HepG2 (cell line): ENCODE measurements around the gene FGF19. TPM values are rescaled to one million over a fixed set of nuclear protein-coding genes. Genes with fewer than 3 reads are reported as not detected.

Experiments used
- ELF3 ChIP-seq: IDR thresholded peaks from 2 replicates; pipeline ENCODE4 v1.6.1; 2016; ENCODE audit warnings: missing genetic modification reagents, missing compliant biosample characterization
- FOXA1 ChIP-seq, 2 experiments: fragments of 450-650 bp in 1 of 2; sonication (generic) in 1 of 2; formaldehyde crosslinking in 1 of 2; IDR thresholded peaks; 2 replicates each; pipeline versions ENCODE4 v1.4.0 to v1.6.1; 2016 to 2020; ENCODE audit warnings: missing genetic modification reagents in 1 of 2
- FOXK1 ChIP-seq: sonication (generic); formaldehyde crosslinking; IDR thresholded peaks from 2 replicates; pipeline ENCODE4 v1.4.0; 2020; ENCODE audit warnings: low read depth, missing genetic modification reagents, borderline replicate concordance
- HOXA7 ChIP-seq: sonication (generic); formaldehyde crosslinking; IDR thresholded peaks from 2 replicates; pipeline ENCODE4 v1.8.1; 2022; ENCODE audit warnings: mild to moderate bottlenecking, missing genetic modification reagents, moderate library complexity
- LCORL ChIP-seq, 2 experiments: fragments of 450-650 bp in 1 of 2; sonication (generic) in 1 of 2; formaldehyde crosslinking in 1 of 2; IDR thresholded peaks; 2 replicates each; pipeline versions ENCODE4 v1.5.0 to v1.6.1; 2017 to 2020; ENCODE audit warnings: antibody characterized with exemption in 1 of 2, missing genetic modification reagents in 1 of 2
- MAFG ChIP-seq: sonication (generic); formaldehyde crosslinking; IDR thresholded peaks from 2 replicates; pipeline ENCODE4 v1.5.1; 2020; ENCODE audit warnings: mild to moderate bottlenecking, missing genetic modification reagents
- MED1 ChIP-seq: sonication (generic); formaldehyde crosslinking; IDR thresholded peaks from 2 replicates; pipeline ENCODE4 v1.4.0; 2020; ENCODE audit warnings: missing genetic modification reagents
- MLLT10 ChIP-seq: sonication (generic); formaldehyde crosslinking; IDR thresholded peaks from 2 replicates; pipeline ENCODE4 v1.4.0; 2020; ENCODE audit warnings: missing genetic modification reagents
- NRL ChIP-seq: sonication (generic); formaldehyde crosslinking; IDR thresholded peaks from 2 replicates; pipeline ENCODE4 v1.5.0; 2020; ENCODE audit warnings: missing genetic modification reagents, mild to moderate bottlenecking, moderate library complexity, borderline replicate concordance
- PITX1 ChIP-seq: sonication (generic); formaldehyde crosslinking; IDR thresholded peaks from 2 replicates; pipeline ENCODE4 v1.5.1; 2020; ENCODE audit warnings: mild to moderate bottlenecking, missing genetic modification reagents
- RBAK ChIP-seq: sonication (generic); formaldehyde crosslinking; IDR thresholded peaks from 2 replicates; pipeline ENCODE4 v1.5.1; 2020; ENCODE audit warnings: mild to moderate bottlenecking, missing genetic modification reagents
- SAP130 ChIP-seq: IDR thresholded peaks from 2 replicates; pipeline ENCODE4 v1.6.1; 2016; ENCODE audit warnings: low read depth
- SP5 ChIP-seq: IDR thresholded peaks from 2 replicates; pipeline ENCODE4 v1.6.1; 2016; ENCODE audit warnings: low read depth, borderline replicate concordance
- SRSF1 ChIP-seq: fragments of 200-400 bp; formaldehyde crosslinking; optimal IDR thresholded peaks from 2 replicates; pipeline ENCODE3; 2017; ENCODE audit warnings: mild to moderate bottlenecking, low read depth, low read length, moderate library complexity
- THRA ChIP-seq: sonication (generic); formaldehyde crosslinking; IDR thresholded peaks from 2 replicates; pipeline ENCODE4 v1.4.0; 2020; ENCODE audit warnings: missing genetic modification reagents, borderline replicate concordance
- XRCC5 ChIP-seq: fragments of 200-400 bp; formaldehyde crosslinking; optimal IDR thresholded peaks from 2 replicates; pipeline ENCODE3; 2017; ENCODE audit warnings: mild to moderate bottlenecking, low read length
- ZBTB7A ChIP-seq: sonication (generic); formaldehyde crosslinking; IDR thresholded peaks from 2 replicates; pipeline ENCODE4 v1.8.0; 2022; ENCODE audit warnings: mild to moderate bottlenecking, missing genetic modification reagents
- ZFP36L1 ChIP-seq: sonication (generic); formaldehyde crosslinking; IDR thresholded peaks from 2 replicates; pipeline ENCODE4 v1.8.0; 2022; ENCODE audit warnings: mild to moderate bottlenecking, missing genetic modification reagents, moderate library complexity
- ZFYVE20 ChIP-seq: sonication (generic); formaldehyde crosslinking; IDR thresholded peaks from 2 replicates; pipeline ENCODE4 v1.8.0; 2023; ENCODE audit warnings: low read depth, mild to moderate bottlenecking, moderate library complexity, missing genetic modification reagents, borderline replicate concordance
- ZHX1 ChIP-seq: sonication (generic); formaldehyde crosslinking; IDR thresholded peaks from 2 replicates; pipeline ENCODE4 v1.8.1; 2022; ENCODE audit warnings: low read depth, mild to moderate bottlenecking, missing genetic modification reagents
- ZNF205 ChIP-seq: IDR thresholded peaks from 2 replicates; pipeline ENCODE4 v1.6.1; 2018; ENCODE audit warnings: missing biosample characterization, missing genetic modification reagents
- ZNF430 ChIP-seq: sonication (generic); formaldehyde crosslinking; IDR thresholded peaks from 2 replicates; pipeline ENCODE4 v1.9.0; 2021; ENCODE audit warnings: mild to moderate bottlenecking, missing genetic modification reagents
- ZNF549 ChIP-seq: sonication (generic); formaldehyde crosslinking; IDR thresholded peaks from 2 replicates; pipeline ENCODE4 v1.5.0; 2020; ENCODE audit warnings: missing genetic modification reagents
- ZNF552 ChIP-seq: sonication (generic); formaldehyde crosslinking; IDR thresholded peaks from 2 replicates; pipeline ENCODE4 v1.9.0; 2022; ENCODE audit warnings: missing genetic modification reagents, mild to moderate bottlenecking, borderline replicate concordance
- ZNF605 ChIP-seq: sonication (generic); formaldehyde crosslinking; IDR thresholded peaks from 2 replicates; pipeline ENCODE4 v1.8.0; 2022; ENCODE audit warnings: mild to moderate bottlenecking, missing genetic modification reagents
- ZNF83 ChIP-seq: sonication (generic); formaldehyde crosslinking; IDR thresholded peaks from 2 replicates; pipeline ENCODE4 v1.4.0; 2020; ENCODE audit warnings: missing genetic modification reagents, mild to moderate bottlenecking, borderline replicate concordance
- ZNF850 ChIP-seq: sonication (generic); formaldehyde crosslinking; conservative IDR thresholded peaks from 2 replicates; pipeline ENCODE4 v1.9.0; 2021; ENCODE audit warnings: mild to moderate bottlenecking, missing genetic modification reagents
- polyA plus RNA-seq, 8 experiments: library from polyadenylated mRNA; depleted of rRNA in 3 of 8; stranded (reverse) in 7 of 8; unstranded in 1 of 8; fragments of >200 nt; fragmentation: Illumina TruSeq in 4 of 8; extraction: Trizol in 4 of 8; gene quantifications; 2 replicates each; pipeline versions ENCODE4 v1.2.1 to v1.2.3, GENCODE V29; 2011 to 2016; ENCODE audit warnings: low read depth in 4 of 8, missing spikeins in 1 of 8, mixed read lengths in 1 of 8; ENCODE audit not compliant: insufficient read depth in 1 of 8
- total RNA-seq, 5 experiments: library from RNA; depleted of rRNA; stranded (reverse); fragments of >200 nt; fragmentation: Illumina TruSeq; extraction: Trizol; gene quantifications; 2 replicates each; pipeline ENCODE4 v1.2.3, GENCODE V29; 2016; ENCODE audit warnings: low read depth in 1 of 5
- TF ChIP-seq, protein P1 (sequence below): sonication (generic); formaldehyde crosslinking; IDR thresholded peaks from 2 replicates; pipeline ENCODE4 v1.4.0; 2020; ENCODE audit warnings: missing genetic modification reagents

Gene FGF19
- total and polyA plus RNA-seq, 2 of the 13 experiments (the other 11 are each of a cell fraction or from before 2014, with no cell fraction given), result 0.07 TPM; not detected in 1

DNA sequence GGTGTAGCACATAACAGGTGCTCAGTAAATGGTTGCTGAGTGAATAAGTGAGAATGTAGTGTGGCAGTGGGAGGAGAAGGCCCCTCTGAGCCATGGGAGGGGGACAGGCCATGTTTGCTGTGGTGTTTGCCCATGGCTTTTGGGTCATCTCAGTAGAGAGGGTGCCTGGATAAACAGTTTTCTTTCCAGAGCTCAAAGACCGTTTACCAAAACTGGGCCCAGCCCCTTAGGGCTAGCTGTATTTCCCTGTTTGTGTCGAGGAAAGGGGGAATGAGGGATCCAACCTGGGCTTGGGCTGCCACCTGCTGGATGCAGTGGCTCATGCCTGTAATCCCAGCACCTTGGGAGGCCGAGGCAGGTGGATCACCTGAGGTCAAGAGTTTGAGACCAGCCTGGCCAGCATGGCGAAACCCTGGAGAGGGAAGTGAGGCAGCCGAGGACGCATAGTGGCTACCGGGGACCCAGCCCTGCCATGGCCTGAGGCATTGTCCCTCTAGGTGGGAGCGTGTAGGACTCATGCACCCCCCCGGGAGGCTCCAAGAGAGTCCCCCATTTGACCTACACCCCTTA, 20.0 kb downstream of the FGF19 start (continued):
- no peak for TF ChIP-seq ZNF83
- no peak for TF ChIP-seq ZNF605 (CRISPR knock-in tag)
- TF ChIP-seq PITX1 (CRISPR knock-in tag), result peak; percentile 67; the same call in 1 of the 2 replicates
- TF ChIP-seq, protein P1, sequence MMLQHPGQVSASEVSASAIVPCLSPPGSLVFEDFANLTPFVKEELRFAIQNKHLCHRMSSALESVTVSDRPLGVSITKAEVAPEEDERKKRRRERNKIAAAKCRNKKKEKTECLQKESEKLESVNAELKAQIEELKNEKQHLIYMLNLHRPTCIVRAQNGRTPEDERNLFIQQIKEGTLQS (CRISPR knock-in tag), result no peak
- no peak for TF ChIP-seq ZNF549 (CRISPR knock-in tag)
- peak; percentile 52; the same call in 1 of the 2 replicates for TF ChIP-seq THRA (CRISPR knock-in tag)
- TF ChIP-seq MAFG (CRISPR knock-in tag), result no peak
- peak; percentile 16; the same call in 1 of the 2 replicates for TF ChIP-seq SP5 (CRISPR knock-in tag)
- TF ChIP-seq MED1 (CRISPR knock-in tag), result 0 out of 2 replicates have a peak, but pooled peaks have one; percentile 28
- TF ChIP-seq FOXA1 (IDR thresholded peaks at IDR 0.05), result no peak
- TF ChIP-seq FOXA1 (CRISPR knock-in tag; IDR thresholded peaks at IDR 0.05), result 0 out of 2 replicates have a peak, but pooled peaks have one; percentile 32
- no peak for TF ChIP-seq ZNF430
- peak; percentile 31 for TF ChIP-seq XRCC5
- no peak for TF ChIP-seq MLLT10
- TF ChIP-seq ZNF552 (CRISPR knock-in tag), result no peak
- TF ChIP-seq SAP130 (CRISPR knock-in tag), result peak; percentile 19
- no peak for TF ChIP-seq HOXA7 (CRISPR knock-in tag)
- TF ChIP-seq ELF3 (CRISPR knock-in tag), result peak; percentile 65
- TF ChIP-seq LCORL (IDR thresholded peaks at IDR 0.05), result 0 out of 2 replicates have a peak, but pooled peaks have one; percentile 38
- peak; percentile 93 for TF ChIP-seq LCORL (CRISPR knock-in tag; IDR thresholded peaks at IDR 0.05)
- TF ChIP-seq NRL (CRISPR knock-in tag), result 0 out of 2 replicates have a peak, but pooled peaks have one; percentile 46
- TF ChIP-seq ZNF205, result 0 out of 2 replicates have a peak, but pooled peaks have one; percentile 36
- no peak for TF ChIP-seq ZFYVE20 (CRISPR knock-in tag)
- TF ChIP-seq FOXK1, result peak; percentile 19; the same call in 1 of the 2 replicates
- TF ChIP-seq ZBTB7A (CRISPR knock-in tag), result no peak
- no peak for TF ChIP-seq SRSF1
- TF ChIP-seq ZFP36L1 (CRISPR knock-in tag), result no peak
- TF ChIP-seq RBAK (CRISPR knock-in tag), result no peak
- TF ChIP-seq ZHX1 (CRISPR knock-in tag), result no peak
- no peak for TF ChIP-seq ZNF850 (CRISPR knock-in tag)
